Subcutaneous abdominal adipose tissue (tissue), 5 donors: ENCODE data around the gene EQTN.
"Not testable (repeated sequence)": the region's sequence is repeated elsewhere in the genome, so short reads cannot be mapped to it uniquely, and the experiment has no call there.

Experiments
- H3K27ac ChIP-seq: one replicate; pipeline ENCODE4 v1.7.0; 2013; ENCODE audit warnings: low read depth, mild to moderate bottlenecking, inconsistent platforms, low read length, moderate library complexity
- H3K27me3 ChIP-seq, 5 donors: one replicate each; pipeline ENCODE4 v1.7.0; 2013; ENCODE audit warnings: low read length in 5 of 5, inconsistent platforms in 1 of 5; ENCODE audit not compliant: control insufficient read depth in 5 of 5, insufficient read depth in 4 of 5
- H3K36me3 ChIP-seq, 5 donors: one replicate each; pipeline ENCODE4 v1.7.0; 2013; ENCODE audit warnings: low read length in 5 of 5; ENCODE audit not compliant: control insufficient read depth in 5 of 5, insufficient read depth in 5 of 5
- H3K4me1 ChIP-seq, 5 donors: one replicate each; pipeline ENCODE4 v1.7.0; 2013; ENCODE audit warnings: low read length in 5 of 5, mild to moderate bottlenecking in 3 of 5, moderate library complexity in 1 of 5; ENCODE audit not compliant: control insufficient read depth in 5 of 5, insufficient read depth in 5 of 5
- H3K4me3 ChIP-seq, 5 donors: one replicate each; pipeline ENCODE4 v1.7.0; 2013; ENCODE audit warnings: low read length in 5 of 5, low read depth in 1 of 5
- H3K9ac ChIP-seq, 5 donors: one replicate each; pipeline ENCODE4 v1.7.0; 2013; ENCODE audit warnings: low read length in 5 of 5, mild to moderate bottlenecking in 4 of 5, moderate library complexity in 3 of 5
- H3K9me3 ChIP-seq, 5 donors: one replicate each; pipeline ENCODE4 v1.7.0; 2013; ENCODE audit warnings: low read length in 5 of 5; ENCODE audit not compliant: control insufficient read depth in 5 of 5
- donor health status: healthy.
- donor health status: healthy.
- donor health status: healthy.
- donor health status: healthy.
- donor health status: healthy.

The EQTN gene

GRCh38 chr9:27273186-27273585 lies 23.8 kb downstream of the EQTN start:
- Histone ChIP-seq H3K27me3 (no peaks in the 10 kb centered on the region), H3K4me3 (no peak overlapping the region), H3K36me3 (no peaks in the 10 kb centered on the region), H3K9me3 (no peaks in the 10 kb centered on the region), H3K9ac (no peak overlapping the region), H3K4me1 (peaks cover 0 to 5% (median 0%) of the 10 kb centered on the region in 5 donors), H3K27ac (no peak overlapping the region)

GRCh38 chr9:27272103-27272502 lies 24.8 kb downstream of the EQTN start:
- no peaks in the 10 kb centered on the region for H3K9me3 ChIP-seq
- H3K27me3 ChIP-seq: no peaks in the 10 kb centered on the region
- peaks cover 0 to 5% (median 0%) of the 10 kb centered on the region in 5 donors for H3K4me1 ChIP-seq
- H3K4me3 ChIP-seq: no peak overlapping the region
- H3K9ac ChIP-seq: no peak overlapping the region
- no peaks in the 10 kb centered on the region for H3K36me3 ChIP-seq
- H3K27ac ChIP-seq: no peak overlapping the region

- Histone ChIP-seq H3K36me3 (no peaks in the 10 kb centered on the region), H3K9ac (no peak overlapping the region), H3K4me3 (no peak overlapping the region), H3K9me3 (no peaks in the 10 kb centered on the region), H3K4me1 (no peaks in the 10 kb centered on the region), H3K27me3 (no peaks in the 10 kb centered on the region), H3K27ac (no peak overlapping the region)
Measured at GRCh38 chr9:27261517-27262211, 35.3 kb downstream of the EQTN start.

- Histone ChIP-seq H3K36me3 (no peaks in the 10 kb centered on the region), H3K27ac (no peak overlapping the region), H3K4me3 (no peak overlapping the region), H3K9me3 (no peaks in the 10 kb centered on the region), H3K27me3 (no peaks in the 10 kb centered on the region), H3K9ac (no peak overlapping the region), H3K4me1 (no peaks in the 10 kb centered on the region)
Measured at GRCh38 chr9:27260789-27261516, 36.0 kb downstream of the EQTN start.

GRCh38 chr9:27258662-27259061 lies 38.3 kb downstream of the EQTN start:
- Histone ChIP-seq H3K27me3 (no peaks in the 10 kb centered on the region), H3K9me3 (no peaks in the 10 kb centered on the region), H3K4me3 (no peak overlapping the region), H3K4me1 (no peaks in the 10 kb centered on the region), H3K27ac (no peak overlapping the region), H3K36me3 (no peaks in the 10 kb centered on the region), H3K9ac (no peak overlapping the region)

- Histone ChIP-seq H3K27me3 (no peaks in the 10 kb centered on the region), H3K4me3 (no peak overlapping the region), H3K9me3 (no peaks in the 10 kb centered on the region), H3K4me1 (peaks cover 0 to 3% (median 0%) of the 10 kb centered on the region in 5 donors), H3K9ac (no peak overlapping the region), H3K36me3 (no peaks in the 10 kb centered on the region), H3K27ac (no peak overlapping the region)
Measured at GRCh38 chr9:27248702-27249101, 48.2 kb downstream of the EQTN start.

- H3K9me3 ChIP-seq: no peaks in the 10 kb centered on the region
- no peaks in the 10 kb centered on the region for H3K36me3 ChIP-seq
- no peak overlapping the region for H3K4me3 ChIP-seq
- no peaks in the 10 kb centered on the region for H3K27me3 ChIP-seq
- no peak overlapping the region for H3K9ac ChIP-seq
- no peak overlapping the region for H3K27ac ChIP-seq
- peaks cover 0 to 3% (median 0%) of the 10 kb centered on the region in 5 donors for H3K4me1 ChIP-seq
Measured at GRCh38 chr9:27247756-27248155, 49.2 kb downstream of the EQTN start.

GRCh38 chr9:27239648-27240047 lies 57.3 kb downstream of the EQTN start:
- not testable (repeated sequence) for H3K4me1 ChIP-seq, H3K36me3 ChIP-seq, H3K4me3 ChIP-seq, H3K27me3 ChIP-seq, H3K27ac ChIP-seq, H3K9ac ChIP-seq
- peaks cover 3 to 24% (median 10%) of the 10 kb centered on the region in 5 donors for H3K9me3 ChIP-seq
